B cell (primary cell): ENCODE measurements around the gene DRD1.

ENCODE experiments used
- CTCF ChIP-seq: fragments of 200-600 bp; IDR thresholded peaks from one replicate; pipeline ENCODE4 v1.8.0; 2022; ENCODE audit warnings: antibody characterized with exemption, mild to moderate bottlenecking
- EZH2 ChIP-seq: IDR thresholded peaks from 2 replicates; pipeline ENCODE4 v1.6.1; 2012; ENCODE audit warnings: borderline replicate concordance, low read depth, mild to moderate bottlenecking, moderate library complexity, low read length; ENCODE audit not compliant: insufficient read depth, poor library complexity, severe bottlenecking

GRCh38 chr5:175444060-175444904 lies at the start of gene DRD1:
- TF ChIP-seq CTCF (peak; percentile 41), EZH2 (no peak)
